GM19023 (cell line): ENCODE results near the gene CRK.

Experiments
- ATAC-seq: cut with Tn5 transposase; IDR thresholded peaks from one replicate; pipeline ENCODE4 v1.9.1; 2021; ENCODE audit warnings: mild to moderate bottlenecking, moderate library complexity; ENCODE audit not compliant: unreplicated experiment

The CRK gene

GRCh38 chr17:1455797-1456599 is at the start of gene CRK:
CRK (minus strand) TSS chr17:1456232; CDS start chr17:1456117, 115 bp downstream.
- ATAC-seq, result peak; percentile 81

GRCh38 chr17:1505586-1505985 is 49.6 kb upstream of the CRK start:
- ATAC-seq, result no peak

- no peak for ATAC-seq
These were observed 48.8 kb upstream of the CRK start for GRCh38 chr17:1504866-1505265.

- no peak for ATAC-seq
These were observed 47.7 kb upstream of the CRK start for GRCh38 chr17:1503699-1504098.

GRCh38 chr17:1498869-1499268 is 42.8 kb upstream of the CRK start:
- no peak for ATAC-seq

- no peak for ATAC-seq
These were observed 42.2 kb upstream of the CRK start for GRCh38 chr17:1498233-1498632.

GRCh38 chr17:1497831-1498230 is 41.8 kb upstream of the CRK start:
- ATAC-seq, result no peak

GRCh38 chr17:1496869-1497268 is 40.8 kb upstream of the CRK start:
- ATAC-seq, result no peak

GRCh38 chr17:1495265-1495989 is 39.4 kb upstream of the CRK start:
- ATAC-seq, result no peak

- no peak for ATAC-seq
These were observed 38.8 kb upstream of the CRK start for GRCh38 chr17:1494736-1495253.

GRCh38 chr17:1494203-1494602 is 38.2 kb upstream of the CRK start:
- no peak for ATAC-seq

GRCh38 chr17:1493291-1493980 is 37.4 kb upstream of the CRK start:
- no peak for ATAC-seq

- ATAC-seq, result no peak
These were observed 36.5 kb upstream of the CRK start, which contains the start of gene MYO1C for GRCh38 chr17:1492249-1493206. MYO1C (minus strand) TSS chr17:1492686; CDS start chr17:1492487, 199 bp downstream.

GRCh38 chr17:1491443-1492248 is 35.6 kb upstream of the CRK start:
- ATAC-seq, result peak; percentile 51

- ATAC-seq, result peak; percentile 52
These were observed 34.8 kb upstream of the CRK start for GRCh38 chr17:1490643-1491442.

GRCh38 chr17:1488826-1489270 is 32.8 kb upstream of the CRK start:
- no peak for ATAC-seq

- ATAC-seq, result no peak
These were observed 32.1 kb upstream of the CRK start for GRCh38 chr17:1487939-1488825.
